Middle frontal gyrus (tissue), 1 donor: ENCODE data around the gene SNX1.

ENCODE experiments used
- DNase-seq: peaks from one replicate; pipeline ENCODE4 v3.0.0-alpha.2; 2015; ENCODE audit warnings: low spot score; ENCODE audit errors: extremely low spot score

SNX1 gene

DNA sequence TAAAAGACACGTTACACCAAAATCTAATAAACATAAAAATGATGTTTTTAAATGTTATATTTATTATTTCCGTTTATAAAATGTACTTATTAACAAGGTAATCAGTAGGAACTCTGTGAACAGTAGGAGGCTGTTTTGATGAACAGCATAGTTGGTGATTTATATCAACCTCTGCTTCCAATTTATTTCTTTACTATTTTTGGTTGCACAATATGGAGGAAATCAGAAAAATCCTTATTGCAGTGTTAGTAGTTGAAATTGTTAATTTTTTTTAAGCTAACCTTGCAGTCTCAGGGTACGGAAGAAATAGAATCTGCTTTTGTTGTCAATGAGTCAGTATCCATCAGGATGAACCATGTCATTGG, 50.7 kb downstream of the SNX1 start:
- no peak for DNase-seq

DNA sequence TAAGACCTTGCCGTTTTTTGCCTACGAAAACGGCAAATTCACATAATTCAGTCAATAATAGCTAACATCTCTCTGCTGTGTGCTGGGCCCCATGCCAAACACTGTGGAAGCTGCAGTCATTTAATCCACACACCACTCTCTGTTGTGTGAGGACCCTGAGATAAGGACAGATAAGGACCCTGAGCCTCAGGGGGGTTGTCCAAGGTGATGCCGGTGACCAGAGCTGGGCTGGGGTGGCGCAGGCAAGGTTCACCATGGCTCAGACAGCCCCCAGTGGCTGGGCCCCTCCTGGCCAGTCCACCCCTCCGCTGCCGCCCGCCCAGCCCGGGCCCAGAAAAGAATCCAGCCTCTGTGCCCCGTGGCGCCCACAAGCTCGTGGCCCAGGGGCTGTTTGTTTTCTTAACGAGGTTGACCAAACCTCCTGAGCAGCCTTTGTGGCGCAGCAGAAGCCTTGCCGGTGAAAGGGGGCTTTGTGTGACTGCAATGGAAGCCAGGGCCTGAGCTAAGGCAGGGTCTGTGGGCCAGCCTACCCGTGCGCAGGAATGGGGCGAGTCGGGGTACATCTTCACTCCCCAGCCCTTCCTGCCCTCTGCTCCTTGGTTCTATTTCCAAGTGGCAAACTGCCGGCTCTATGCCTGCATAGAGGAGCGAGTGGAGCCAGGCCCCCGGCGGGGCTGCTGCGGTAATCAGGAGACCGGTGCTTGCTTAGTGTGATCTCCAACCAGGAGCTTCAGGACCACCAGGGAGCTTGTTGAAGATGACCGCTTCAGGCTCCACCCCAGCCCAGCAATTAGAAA, 51.3 kb downstream of the SNX1 start:
- no peak for DNase-seq

DNA sequence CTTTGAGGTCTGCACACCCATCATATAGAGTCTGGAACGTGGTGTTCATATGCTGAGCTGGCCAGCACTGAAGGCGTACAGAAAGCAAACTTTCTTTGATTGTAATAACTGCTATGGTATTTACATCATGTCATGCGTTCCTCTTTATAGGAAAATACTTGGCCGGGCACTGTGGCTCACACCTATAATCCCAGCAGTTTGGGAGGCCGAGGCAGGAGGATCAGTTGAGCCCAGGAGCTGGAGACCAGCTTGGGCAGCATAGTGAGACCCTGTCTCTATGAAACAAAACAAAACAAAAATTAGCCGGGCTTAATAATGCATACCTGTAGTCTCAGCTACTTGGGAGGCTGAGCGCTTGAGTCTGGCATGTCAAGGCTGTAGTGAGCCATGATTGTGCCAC, 52.4 kb downstream of the SNX1 start:
- no peak for DNase-seq

DNA sequence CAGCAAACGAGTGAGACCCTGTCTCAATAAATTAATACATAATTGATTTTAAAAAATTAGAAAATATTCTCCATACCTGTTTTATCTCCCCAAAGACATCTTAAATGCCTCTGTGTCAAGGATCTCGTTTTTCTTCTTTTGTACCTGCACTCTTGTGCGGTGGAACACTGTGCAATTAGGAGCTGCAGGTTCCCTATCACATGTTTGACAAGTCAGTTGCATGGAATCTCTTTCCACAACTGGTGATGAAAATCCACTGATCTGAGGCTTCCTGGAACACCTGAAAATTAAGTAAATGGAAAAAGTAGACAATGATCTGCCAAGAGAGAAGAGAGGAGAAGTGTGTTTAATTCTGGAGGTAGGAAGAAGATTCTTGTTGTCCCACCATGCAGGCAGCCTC, 52.8 kb downstream of the SNX1 start:
- DNase-seq = no peak

DNA sequence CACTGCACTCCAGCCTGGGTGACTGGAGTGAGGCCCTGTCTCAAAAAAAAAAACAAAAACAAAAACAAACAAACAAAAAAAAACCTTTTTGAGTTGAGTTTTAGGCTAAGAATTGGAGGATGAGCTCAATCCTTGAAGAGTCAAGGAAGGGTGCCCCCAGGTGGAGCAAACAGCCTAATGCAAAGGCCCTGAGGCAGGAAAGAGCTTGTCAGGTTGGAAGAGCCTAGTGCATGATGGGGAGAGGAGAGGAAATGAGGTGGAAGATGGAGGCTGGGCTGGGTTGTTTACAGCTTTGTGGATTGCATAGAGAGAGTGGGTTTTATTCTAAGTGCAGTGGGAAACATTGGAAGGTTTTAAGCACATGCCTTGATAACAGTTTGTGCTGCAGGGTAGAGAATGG, 53.6 kb downstream of the SNX1 start:
- no peak for DNase-seq

DNA sequence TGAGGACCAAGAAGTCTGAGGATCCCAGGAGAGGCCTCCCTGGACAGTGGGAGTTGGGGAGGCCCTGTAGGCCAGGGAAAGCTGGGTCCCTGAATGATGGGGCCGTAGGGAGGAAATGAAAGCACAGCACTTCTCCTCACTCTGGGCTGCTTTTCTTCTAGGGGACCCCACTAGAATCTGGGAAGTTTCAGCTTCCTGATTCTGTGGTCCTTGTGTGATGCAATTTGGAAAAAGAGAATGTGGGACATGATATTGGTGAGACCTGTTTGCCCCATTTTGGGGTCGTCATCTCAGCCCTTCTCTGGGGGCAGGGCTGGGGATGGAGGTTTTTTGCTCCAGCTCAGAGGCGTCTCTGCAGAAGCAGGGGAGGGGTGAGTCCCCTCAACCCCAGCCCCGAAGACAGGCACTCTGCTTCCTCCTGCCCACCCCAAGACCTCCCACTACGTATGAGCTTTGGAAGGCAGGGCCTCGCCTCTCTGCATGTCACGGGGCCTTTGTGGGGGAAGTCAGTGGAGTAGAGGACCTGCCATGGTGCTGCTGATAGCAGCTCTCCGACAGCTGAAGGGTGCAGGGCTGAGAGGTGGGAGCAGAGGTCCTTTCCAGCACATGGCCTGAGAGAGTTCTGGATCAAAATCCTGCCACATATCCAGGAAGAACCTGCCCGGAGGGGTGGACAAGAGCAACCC, 54.3 kb downstream of the SNX1 start:
- DNase-seq = no peak

DNA sequence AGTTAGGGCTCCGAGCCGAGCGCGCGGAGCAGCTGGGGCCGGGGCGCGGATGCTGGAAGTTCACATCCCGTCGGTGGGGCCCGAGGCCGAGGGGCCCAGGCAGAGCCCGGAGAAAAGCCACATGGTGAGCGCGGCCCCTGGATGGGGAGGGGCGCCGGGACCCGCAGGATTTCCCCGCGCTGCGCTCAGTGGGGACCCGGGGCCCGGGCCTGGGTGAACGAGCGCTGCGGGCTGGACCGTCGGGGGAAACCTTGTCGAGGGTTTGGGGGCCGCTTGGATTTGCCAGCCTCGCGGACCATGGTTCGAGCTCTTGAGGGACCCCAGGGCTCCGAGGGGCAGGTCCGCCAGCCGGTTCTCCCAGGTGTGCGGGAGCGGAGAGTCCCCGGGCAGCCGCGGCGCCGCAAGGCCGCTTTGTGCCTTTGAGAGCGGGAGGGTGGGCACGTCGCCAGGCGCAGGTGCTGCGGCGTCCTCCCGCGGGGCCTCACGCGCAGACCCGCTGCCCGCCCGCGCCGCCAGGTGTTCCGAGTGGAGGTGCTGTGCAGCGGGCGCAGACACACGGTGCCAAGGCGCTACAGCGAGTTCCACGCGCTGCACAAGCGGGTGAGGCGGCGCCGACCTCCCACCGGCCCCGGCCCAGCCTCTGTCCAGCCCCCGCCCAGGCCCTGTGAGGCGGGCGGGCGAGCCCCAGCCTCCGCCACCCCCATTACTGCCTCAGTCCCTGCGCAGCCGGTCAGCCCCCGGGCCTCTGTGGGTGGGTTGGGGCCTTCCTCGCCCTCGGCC, 56.1 kb downstream of the SNX1 start, which contains the start of gene SNX22:
Gene SNX22, plus strand, starts transcription at position 5 of the 780 bp plus-strand sequence. Its CDS starts 45 bp downstream, at position 50.
- DNase-seq = no peak

DNA sequence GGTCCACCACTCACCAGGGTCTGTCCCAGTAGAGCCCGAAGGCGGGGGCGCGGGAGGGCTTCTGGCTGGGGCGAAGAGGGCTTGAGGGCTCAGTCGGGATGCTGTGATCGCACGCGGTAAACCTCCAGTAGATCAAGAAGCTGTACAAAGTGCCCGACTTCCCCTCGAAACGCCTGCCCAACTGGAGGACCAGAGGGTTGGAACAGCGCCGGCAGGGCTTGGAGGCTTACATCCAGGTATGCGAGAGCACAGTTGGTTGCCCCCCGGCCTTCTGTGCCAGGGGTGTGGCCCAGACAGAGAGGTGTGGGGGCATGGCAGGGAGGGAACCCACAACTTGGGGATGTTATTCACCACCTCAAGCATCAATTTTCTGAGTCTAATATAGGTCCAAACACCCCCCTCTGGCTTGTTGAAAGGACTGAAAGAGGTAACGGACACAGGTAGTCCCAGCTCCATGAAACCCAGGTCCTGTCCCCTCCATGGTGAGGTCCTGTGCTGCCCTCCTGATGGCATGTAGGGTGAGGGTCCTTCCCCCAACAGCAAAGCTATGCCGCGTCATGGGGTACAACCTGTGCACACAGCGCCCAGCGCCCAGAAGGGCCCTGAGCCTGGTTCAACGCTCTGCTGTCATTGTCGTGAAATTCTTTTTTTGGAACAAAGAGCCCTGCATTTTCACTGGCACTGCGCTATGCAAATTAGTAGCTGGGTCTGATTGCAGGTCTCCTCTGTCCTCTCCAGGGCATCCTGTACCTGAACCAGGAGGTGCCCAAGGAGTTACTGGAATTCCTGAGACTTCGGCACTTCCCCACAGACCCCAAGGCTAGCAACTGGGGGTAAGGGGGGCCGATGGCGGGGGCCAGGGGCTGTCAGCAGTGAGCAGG, 57.0 kb downstream of the SNX1 start:
- DNase-seq = no peak

DNA sequence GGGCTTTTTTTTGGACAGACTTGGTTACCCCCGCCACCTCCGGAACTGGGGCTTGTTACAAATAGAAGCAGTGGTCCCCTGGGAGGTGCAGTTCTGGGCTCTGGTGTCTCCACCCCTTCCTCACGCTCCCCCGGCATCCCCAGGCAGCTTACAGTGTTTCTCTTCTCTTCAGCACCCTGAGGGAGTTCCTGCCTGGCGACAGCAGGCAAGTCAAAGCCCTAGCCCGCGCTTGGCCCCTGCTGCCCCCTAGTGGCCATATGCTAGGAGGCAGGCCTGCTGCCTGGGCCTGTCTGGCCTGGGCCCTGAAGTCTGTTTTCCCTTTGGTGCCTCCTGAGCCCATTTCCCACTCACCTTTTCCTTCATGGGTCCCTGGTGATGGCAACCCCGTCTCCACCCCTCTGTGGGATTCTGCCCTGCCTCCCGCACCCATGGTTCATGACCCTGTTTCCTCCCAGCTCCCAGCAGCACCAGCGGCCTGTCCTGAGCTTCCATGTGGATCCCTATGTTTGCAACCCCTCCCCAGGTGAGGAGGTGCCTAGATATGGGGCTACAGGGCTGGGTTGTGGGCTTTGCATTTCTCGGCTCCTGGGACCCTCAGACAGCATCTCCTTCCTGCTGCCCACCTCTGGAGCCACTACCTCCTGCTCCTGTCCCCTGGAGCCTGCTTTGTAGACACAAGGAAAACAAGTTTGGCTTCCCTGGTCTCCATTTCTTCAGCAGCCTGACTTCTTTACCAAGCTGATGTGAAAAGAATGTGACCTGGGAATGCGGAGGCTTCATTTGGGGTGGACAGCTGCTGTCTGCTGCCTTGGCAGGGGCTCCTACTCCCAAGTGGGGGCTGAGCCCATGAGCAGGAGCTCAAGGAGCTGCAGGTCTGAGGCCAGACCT, 57.9 kb downstream of the SNX1 start:
- DNase-seq = peak; percentile 83

DNA sequence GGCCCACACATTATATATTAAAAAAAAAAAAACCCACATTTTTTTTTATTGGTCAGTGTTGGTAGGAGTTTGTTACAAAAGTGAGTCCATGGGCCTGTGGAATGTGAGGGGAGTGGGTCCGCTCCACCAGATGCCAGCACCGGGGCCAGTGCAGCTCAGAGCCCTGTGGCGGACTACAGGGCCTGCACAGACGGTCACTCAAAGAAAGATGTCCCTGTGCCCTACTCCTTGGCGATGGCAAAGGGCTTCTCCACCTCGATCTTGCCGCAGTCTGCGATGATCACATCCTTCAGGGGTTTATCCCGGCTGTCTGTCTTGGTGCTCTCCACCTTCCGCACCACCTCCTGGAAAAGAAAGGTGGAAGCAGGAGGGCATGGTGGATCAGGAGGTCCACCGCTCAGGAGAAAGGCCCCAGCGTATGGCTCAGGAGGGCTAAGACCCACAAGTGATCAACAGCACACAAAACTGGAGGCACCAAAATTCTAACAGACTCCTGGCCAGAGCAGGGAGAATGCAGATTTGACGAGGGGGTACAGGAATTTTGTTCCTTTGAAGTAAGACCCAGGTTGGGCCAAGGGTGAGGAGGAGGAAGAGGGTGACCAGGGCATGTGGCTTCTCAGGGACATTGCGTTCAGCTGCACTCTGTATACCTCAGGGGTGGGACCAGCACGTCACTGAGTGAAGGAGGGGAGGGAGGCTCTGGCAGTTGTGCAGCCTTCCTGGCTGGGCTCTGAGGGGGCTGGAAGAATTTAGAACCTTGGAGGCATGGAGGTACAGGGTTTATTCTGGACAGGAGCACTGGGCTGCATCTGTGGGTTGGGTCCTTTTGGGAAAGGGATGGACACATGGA, 60.2 kb downstream of the SNX1 start:
- DNase-seq = no peak

DNA sequence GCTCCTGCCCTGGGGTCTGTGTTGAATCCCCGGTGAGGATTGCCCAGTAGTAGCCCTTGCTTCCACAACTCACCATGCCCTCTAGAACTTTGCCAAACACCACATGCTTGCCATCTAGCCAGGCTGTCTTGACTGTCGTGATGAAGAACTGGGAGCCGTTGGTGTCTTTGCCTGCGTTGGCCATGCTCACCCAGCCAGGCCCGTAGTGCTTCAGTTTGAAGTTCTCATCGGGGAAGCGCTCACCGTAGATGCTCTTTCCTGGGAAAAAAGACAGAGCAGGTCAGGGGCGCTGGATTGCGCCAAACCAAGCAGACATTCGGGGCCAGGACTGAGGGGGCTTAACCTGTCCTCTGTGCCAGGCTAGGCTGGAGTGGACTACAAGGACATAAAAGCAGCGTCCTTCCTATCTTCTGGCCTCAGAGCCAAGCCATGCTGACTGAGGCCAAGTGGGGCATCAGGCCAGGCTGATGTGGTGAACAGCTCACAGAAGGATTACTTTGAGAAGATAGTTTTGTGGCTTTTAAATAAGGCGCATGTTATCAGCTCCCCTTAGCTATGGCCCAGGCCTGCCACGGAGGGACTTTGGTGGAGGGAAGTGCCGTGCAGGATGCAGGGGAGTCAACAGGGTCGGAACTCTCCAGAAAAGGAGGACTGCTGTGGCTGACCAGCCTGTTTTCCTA, 61.0 kb downstream of the SNX1 start:
- DNase-seq = no peak

DNA sequence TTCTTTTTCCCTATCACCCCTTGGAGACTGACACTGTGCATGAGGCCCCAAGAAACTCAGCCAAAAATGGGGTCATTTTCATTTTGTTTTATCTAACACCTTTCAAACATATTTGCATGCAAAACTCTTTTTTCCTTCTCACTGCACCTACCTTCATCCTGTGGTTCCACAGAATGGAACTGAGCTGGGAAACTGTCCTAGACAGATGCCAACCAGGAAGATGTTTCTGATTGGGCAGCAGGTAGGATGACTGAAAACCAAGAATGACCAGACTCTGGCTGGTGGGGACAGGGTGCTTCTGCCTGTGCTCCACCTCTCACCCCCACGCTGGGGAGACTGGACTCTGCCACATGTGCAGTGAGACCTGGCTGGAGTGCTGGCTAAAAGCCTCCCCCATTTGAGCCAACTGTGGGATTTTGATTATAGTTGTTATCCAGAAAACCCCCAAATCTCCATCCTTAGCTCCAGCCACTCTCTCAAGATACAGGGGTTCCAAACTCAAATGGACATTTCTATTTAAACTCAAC, 61.9 kb downstream of the SNX1 start:
- DNase-seq = no peak

DNA sequence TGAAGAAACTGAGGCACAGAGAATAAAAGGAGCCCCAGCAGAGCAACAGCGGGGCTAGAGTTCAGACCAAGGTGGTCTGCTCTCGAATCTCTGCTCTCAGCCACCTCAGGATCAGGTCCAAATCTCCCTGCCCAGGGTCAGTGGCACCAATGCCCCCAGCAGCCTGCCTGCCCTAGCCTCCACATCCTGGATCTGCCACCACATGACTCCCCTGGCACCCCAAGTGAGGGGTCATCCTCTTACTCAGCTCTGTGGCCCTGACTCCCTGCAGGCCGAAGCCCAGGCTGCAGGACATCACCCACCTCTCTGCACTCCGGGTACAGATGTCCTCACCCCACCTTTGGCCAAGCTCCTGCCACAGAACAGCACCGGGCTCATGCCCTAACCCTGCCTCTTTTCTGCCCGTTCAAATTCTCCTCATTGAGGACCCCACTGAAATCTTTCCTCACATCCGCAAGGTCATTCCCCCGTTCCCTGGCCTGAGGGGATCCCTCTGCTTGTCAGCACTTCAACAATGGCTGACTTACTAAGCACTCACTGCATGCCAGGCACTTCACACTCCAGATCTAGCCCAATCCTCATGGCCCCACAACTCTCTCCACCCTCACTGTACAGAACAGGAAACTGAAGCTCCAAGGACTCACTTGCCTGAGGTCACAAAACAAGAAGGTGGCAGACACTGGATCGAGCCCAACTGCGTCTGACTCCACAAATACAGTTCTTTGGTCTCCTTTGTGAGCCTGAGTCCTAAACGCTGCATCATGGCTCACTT, 62.8 kb downstream of the SNX1 start:
- DNase-seq = no peak

DNA sequence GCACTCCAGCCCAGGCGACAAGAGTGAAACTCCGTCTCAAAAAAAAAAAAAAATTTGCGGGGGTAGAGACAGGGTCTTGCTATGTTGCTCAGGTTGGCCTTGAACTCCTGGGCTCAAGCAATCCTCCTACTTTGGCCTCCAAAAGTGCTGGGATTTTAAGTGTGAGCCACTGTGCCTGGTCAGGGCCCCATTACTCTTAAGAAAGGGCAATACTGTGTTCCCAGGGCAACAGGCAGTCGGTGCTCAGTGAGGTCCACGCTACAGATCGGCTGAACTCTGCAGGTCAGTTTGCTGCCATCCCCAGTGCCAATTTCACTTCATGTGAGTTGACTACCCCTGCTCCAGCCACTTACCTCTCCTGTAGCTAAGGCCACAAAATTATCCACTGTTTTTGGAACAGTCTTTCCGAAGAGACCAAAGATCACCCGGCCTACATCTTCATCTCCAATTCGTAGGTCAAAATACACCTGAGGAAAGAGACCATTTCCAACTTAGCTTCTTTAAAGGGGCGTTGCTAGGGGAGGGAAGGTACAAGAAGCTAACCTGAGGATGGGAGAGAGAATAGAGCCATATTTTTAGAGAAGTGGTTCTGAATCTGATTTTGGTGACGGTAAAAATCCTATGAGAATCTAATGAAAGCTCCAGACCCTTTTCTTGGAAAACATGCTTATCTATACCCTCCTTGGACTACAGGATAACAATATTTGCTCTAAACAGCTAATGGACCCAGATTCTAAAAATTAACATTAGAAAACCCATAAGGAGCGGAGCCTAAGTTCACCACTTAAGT, 66.1 kb downstream of the SNX1 start:
- no peak for DNase-seq

DNA sequence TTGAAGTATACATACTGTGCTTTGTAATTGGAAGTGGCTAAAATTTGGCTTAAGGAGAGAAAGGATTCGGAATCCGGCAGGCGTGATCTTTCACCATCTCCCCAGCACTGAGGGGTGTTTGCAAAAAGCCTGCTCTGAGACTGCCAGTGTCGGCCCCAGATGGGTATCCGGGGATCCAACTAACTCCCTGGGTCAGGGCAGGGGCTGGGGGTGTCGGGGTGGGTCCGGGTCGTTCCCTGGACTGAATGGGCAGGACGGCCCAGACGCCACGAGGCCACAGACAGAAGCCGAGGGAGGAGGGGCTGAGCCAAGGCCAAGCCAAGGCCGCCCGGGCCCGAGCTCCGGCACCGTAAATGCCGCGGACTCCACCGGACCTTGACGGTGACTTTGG, 66.7 kb downstream of the SNX1 start:
- DNase-seq = no peak

DNA sequence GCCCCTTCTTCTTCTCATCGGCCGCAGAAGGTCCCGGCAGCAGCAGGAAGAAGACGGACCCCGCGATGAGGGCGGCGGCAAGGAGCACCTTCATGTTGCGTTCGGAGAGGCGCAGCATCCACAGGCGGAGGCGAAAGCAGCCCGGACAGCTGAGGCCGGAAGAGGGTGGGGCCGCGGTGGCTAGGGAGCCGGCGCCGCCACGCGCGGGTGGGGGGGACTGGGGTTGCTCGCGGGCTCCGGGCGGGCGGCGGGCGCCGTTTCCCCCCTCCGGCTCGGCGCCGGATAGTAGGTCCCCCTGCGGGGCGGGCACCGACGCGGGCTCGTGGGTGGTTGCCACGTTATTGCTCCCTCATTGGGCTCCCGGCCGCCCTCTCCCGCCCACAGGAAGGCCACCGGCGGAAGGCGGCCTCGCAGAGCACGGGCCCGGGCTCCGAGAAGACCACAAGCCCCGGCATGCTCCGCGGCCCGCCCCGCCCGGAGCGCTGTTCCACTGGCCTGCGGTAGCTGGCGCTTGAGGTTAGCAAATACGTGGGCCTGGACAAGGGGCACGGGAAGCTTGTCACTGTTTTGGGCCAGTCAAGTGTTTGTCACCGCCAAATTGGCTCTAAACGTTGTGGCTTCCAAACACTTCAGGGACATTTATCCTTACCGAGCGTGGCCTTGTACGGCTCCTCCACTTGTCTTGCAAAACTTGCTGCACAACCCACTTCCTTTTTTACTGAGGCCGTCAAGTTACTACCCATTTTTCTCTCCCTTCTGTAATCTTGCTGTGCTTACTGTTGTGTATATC, 67.3 kb downstream of the SNX1 start, which contains the start of gene PPIB:
Gene PPIB, minus strand, starts transcription at position 154 of the 790 bp plus-strand sequence. Its CDS starts 36 bp downstream, at position 118.
- DNase-seq = peak; percentile 93
